HG02840 (cell line): Measurements from ENCODE around the gene TMEM255B.

ENCODE experiments used
- ATAC-seq: cut with Tn5 transposase; IDR thresholded peaks from one replicate; pipeline ENCODE4 v1.9.1; 2021; ENCODE audit warnings: mild to moderate bottlenecking, moderate library complexity, moderate number of reproducible peaks; ENCODE audit not compliant: unreplicated experiment, low FRiP score

The TMEM255B gene

DNA sequence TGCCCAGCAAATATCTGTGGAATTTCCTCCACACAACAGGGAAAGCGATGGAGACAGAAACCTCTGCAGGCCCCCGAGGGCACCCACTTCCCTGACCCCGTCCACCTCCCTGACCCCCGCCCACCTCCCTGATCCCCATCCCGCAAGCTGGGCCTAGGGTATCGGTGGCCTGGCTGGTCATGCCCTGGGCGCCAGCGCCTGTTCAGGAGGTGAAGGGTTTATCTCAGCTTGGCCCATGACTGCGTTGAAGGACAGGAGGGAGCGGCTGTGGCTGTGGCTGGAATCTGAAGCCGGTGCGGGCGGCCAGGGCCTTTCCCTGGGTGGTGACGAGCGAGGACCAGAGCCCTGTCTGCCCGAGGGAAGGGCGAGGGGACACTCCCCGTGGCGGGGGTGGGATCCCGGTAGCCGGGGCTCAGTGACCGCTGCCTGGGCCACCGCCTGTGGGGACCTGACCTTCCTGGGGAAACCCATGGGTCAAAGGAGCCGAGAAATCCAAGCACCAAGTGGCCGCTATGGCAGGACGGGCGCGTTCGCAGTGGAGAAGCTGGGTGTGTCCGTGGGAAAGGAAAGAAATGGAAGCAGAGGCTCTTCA, 84.1 kb downstream of the TMEM255B start:
- ATAC-seq, result no peak

DNA sequence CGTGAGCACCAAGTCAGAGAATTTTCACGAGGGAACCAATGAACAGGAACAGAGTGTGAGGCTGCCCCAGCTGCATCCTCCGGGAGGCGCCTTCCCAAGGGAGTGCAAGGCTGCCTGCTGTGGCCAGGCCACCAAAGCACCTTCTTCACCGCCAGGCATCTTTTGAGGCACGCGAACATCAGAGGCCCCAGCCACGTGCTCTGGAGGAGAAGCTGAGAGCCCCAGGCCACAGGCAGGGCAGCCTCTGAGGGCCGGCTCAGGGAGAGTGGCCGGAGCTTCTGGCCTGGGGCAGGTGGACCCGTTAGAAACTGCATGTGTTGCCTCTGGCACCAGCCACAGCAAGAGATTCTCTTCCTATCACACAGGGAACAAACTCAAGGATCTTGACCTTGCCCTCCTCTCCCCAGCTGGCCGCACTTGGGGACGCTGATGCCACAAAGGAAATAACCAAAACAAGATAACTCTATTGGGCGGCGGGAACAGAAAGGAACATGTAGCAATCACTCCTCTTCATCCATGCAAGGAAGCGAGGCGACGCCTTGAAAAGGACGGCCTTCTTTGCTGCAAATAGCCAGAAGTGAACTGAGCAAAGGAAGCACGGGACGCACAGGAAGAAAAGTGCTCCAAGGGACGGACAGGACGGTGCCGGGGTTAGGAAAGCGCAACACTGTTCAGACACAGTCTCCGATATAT, 85.0 kb downstream of the TMEM255B start:
- no peak for ATAC-seq

DNA sequence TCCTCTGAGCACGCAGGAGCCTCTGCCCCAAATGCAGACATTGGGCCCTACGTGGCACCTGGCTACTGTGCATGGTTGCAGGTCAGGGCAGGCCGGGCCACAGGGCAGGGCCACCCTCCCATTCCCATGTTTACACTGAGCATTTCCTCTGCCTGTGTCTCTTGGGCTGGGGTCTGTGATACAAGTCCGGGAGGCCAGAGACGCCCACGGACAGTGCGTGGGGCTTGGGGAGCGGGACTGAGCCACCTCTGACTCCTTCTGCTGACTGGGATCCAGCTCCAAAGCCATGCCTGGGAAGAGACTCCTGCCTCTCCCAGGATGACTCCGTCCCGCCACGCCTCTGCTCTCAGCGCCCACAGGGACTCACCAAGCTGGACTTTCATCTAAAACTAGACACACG, 86.0 kb downstream of the TMEM255B start:
- ATAC-seq, result no peak

DNA sequence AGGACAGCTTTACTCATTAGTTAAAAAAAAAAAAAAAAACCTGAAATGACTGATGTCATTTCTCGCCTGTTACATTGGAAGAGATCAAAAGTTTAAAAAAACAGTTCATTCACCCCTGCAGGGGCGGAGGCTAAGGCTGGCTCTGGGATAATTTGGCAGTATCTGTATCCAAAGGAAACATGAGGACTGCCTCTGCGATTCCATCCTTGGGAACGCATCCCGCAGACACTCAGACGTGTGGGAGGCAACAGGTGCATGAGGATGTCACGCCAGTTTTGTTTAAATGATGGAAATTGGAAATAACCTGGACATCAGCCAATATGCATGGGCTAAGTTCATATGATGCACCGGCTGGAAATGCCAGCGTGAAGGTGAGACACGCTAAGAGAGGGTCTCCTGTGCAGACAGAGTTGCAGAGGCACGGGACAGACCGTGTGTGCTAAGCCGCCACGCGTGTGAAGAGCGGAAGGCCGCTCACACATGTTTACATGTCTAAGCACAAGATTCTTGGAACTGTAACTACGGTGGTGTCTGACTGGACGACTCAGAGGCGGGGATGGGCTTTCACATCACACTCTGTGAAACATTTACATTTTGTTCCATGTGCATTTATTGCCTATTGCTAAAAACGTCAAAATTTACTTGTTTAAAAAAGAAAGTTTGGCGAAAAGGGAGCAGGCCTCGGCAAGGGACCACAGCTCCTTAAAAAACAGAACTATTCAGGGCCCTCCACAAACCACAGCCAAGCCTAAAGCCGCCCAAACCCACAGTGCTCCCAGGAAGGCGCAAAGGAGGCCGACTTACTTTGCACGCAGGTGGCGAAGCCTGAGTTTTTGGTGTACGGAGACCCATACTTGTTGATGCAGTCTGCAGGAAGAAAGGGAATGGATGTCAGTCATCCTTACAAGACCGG, 87.0 kb downstream of the TMEM255B start:
- no peak for ATAC-seq

DNA sequence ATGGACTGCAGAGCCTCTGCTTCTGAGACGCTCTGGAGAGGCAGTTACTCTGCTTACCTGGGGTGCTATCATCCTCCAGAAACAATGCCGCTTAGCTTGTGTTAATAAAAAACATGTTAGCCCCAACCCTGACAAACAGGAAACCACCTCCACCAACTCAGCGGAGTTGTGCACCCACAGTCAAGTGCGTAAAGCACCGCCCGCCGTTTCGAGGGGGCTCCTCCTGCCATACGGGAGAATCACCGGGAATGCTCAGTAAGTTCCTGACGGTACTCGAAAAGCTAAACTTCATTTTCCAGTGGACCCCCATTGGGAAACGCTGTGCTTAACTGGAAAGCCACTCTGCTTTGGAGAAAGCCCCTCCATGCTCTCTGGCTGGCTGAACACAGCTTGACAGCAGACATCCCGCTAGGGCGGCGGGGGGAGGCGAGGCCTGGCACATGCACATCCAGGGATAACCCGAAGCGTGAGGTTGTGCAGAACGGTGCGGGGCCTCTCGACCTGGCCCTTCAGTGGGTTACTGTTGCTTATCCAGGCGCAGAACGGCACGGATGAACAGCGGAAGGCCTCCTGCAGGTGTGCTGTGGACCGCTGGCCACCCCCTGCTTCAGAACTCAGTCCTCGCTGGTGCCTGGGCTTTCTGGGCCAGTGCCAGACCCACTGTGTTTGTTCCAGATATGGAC, 87.8 kb downstream of the TMEM255B start:
- no peak for ATAC-seq

DNA sequence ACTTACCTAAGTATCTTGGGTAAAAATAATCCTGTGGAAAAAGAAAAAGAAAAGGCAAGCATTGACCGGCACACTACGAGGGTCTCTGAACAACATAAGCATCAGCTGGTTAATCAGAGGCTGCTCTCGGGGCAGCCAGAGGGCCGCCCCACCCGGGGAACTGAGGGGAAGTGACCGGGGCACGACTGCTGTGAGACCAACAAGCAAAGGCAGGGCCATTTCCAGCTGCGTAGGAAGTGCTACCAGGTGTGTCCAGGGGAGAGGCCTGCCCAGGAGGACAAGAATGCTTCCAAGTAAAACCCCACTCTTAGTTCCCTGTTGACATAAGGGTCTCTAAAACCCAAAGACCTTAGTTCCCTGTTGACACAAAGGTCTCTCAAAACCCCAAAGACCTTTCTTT, 89.0 kb downstream of the TMEM255B start:
- no peak for ATAC-seq

DNA sequence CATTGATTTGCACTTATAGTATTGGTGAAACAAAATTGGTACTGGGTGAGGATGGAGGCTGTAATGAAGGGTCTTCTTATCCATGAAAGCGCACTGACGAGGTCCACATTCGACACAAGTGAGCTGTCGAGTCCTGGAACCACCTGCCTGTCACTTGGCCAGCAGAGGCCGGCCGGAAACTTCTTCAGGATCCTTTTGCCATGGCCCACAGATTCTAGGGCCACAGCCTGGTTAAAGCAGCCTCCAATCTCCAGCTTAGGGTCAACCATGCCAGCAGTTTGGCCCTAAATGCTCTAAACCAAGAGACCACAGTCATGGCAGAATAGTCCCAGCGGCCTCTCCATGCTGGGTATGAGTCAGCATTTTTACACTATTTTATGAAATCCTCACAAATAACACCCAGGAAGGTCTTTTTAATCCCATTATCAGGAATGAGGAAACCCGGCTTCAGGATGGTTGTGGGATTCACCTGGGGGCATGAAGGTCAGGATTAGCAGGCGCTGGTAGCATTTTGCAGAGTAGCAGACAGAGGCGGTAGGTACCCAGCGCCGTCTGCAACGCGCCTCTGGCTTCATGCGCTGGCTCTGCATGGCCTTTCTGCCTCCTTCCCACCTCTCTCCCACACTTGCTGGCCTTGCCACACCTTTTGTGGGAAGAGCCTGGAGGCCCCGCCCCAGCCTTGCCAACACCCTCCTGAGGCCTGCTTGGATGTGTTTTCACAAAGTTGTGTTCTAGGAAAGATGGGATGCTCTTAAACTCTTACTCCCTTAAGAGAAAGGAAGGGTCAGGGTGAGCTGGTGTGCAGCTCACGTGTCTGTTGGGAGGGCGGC, 89.6 kb downstream of the TMEM255B start:
- no peak for ATAC-seq

DNA sequence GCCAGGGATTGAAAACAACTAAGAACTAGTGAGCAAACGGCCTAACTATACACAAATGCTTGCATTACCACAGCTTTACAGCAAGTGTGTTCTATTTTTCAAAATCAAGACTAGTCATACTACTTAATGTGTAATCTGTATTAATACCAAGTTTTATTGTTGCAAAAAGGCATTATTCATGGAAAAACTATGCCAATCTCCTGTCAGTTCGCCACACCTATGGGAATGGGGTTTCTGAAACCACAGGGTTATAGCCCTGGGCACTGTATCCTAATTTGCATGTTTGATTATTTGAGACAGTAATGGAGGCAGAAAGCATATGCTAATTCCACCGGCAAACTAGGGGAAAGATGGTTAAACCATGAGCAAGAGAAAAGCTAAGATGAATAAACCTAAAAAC, 90.5 kb downstream of the TMEM255B start:
- no peak for ATAC-seq

DNA sequence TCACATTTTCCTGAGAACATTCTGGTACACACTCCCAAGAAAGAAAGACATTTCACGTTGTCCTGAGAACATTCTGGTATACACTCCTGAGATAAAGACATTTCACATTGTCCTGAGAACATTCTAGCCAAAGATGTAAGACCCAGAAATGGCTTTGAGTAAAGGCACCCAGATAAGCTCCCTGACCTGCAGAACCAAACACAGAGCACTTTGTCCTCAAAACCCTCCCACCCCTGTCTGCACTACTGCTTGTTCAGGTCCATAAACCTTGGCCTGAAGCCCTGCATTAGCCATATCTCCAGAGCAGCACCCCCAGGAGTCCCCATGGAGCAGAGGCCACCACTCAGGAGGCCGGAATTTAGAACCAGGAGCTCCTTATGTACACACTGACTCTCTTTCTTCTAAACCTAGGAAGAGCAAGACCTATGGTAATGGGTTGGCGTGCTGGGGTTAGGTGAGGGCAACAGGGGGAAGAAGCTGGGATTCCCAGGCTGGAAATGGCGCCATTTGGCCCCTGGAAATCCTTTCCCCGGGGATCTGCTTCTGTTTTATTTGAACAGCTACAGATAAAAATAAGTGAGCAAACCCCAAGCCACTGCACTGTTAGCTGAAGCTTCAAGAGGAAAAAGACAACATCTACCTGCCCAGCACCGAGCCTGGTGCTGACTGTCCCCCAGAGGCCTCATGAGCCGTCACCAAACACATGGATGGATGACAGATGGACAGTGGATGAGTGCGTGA, 91.1 kb downstream of the TMEM255B start:
- no peak for ATAC-seq

DNA sequence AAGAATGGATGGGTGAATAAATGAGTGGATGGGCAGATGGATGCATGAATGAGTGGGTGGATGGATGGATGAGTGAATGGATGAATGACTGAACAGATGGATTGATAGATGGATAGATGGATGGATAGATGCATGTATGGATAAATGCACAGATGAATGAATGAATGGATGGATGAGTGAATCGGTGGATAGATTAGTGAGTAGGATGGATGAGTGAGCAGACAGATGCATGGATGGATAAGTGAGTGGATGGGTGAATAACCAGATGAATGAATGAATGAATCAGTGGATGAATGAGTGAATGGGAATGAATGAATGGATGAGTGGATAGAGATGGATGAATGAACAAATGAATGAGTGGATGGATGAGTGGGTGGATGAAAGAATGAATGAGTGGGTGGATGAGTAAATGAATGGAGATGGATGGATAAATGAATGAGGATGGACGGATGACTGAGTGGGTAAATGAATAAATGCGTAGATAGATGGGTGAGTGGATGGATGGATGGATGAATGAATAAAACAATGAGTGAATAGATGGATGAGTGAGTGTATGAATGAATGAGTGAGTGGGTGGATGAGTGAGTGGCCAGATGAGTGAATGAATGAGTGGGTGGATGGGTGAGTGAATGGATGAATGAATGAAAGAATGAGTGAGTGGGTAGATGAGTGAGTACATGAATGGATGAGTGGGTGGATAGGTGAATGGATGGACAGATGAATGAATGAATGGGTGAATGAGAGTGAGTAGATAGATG, 91.9 kb downstream of the TMEM255B start:
- ATAC-seq, result no peak

DNA sequence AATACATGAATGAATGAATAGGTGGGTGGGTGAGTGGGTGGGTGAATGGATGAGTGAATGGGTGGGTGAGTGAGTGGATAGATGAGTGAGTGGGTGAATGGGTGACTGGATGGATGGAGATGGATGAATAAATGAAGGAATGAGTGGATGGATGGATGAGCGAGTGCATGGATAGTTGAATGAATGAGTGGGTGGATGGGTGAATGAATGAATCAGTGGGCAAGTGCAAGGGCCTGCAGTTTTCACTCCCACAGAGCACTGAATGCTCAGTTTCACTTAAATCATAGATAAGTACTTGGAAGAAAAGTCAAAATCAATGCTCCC, 92.4 kb downstream of the TMEM255B start:
- ATAC-seq, result no peak

DNA sequence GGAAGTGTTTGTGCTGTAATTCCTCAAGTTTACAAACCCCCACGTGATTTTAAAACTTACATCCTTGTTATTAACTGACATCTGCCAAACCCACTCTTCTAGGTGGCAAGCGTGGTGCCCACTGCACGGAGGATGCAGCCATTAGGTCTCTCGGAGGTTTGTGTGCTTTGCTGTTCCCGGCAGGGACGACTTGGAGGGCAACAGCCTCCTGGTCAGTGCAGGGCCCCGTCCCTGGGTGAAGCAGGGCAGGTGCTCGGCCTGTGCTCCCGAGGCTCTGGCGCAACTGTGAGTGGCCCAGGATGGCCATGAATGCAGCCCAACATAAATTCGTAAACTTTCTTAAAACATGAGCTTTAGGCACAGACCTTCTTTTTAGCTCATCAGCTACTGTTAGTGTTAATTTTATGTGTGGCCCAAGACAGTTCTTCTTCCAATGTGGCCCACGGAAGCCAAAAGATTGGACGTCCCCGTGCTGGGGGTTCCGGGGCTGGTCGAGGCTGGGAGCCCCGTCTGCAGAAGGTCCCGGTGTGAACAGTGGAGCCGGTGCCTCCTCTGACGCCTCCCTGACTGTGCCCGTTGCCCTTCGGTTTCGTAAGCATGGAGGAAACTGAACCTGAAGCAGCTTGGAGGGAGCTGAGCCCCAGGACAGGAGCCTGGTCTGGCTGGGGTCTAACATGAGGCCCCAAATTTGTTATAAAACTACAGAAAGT, 93.0 kb downstream of the TMEM255B start:
- ATAC-seq, result no peak

DNA sequence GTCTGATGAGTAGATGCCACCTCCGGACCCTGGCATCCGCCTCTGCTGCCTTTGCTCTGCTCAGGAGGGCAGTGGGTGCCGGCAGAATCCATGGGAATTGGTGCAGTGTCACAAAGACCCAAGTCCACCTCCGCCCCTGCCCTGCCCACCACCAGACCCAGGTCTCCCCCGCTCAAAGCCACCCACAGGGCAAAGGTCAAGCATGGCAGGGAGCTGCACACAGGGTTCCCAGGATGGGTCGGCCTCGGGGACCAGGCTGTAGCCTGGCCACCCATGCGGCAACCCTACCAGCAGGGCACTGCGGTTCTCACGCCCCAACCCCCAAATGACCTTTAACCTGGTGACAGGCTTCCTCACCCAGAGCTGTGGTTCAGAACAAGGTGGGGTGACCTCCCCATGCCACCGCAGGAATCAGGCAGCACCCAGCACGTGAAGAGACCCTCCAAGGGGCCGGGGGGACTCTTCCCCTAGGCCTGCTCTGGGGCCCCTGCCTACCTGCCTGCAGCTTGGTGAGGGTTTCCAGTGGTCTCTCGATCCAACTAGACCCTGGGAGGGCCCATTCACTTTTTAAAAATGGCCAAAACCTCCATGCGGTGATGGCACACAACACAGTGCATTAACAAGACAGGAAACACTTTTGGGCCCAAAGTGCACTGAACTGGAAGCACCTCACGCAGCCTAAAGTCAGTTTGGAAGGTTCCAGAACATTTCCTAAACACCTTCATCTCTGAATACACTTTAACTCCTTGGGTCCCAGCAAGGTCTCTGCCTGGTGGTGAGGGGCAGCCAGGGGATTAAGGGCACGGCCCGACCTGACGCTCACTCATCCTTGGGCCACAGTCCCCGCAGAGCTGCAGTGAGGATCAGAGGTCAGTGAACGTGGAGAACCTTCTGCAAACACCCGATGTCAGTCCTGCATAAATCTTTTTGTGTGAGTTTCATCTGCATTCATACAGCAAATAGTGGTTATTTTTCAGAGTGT, 93.8 kb downstream of the TMEM255B start:
- no peak for ATAC-seq

DNA sequence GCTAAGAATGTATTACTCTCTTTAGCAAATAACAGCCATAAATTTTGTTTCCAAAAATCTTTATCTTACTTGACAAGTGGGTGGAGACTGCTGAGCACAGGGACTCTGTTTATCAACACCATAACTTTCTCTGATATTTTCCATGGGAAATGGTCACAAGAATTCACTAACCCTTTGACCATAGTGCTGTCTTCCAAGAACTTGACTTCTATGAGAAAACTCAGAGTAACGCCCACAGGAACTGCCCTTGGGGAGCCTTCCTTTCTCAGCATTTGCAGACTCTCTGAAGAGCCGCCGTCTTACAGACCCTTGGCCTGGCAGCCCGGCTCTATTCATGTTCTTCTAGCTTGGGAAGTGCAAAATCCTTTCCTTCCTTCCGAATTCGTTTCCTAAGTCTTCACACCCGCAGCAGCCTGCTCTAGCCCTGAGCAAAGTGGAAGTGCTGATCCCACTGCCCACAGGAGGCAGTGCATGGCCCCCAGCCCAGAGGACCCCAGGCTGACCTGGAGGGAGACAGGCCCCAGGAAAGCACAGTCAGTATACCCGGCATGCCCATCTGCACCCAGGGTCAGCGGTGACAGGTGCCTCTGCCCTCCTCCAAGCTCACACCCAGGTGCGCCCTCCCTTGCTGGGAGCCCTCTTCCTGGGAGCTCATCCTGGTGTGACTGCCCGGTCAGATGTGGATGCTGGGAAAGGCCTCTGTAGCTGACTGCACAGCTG, 94.7 kb downstream of the TMEM255B start:
- no peak for ATAC-seq

DNA sequence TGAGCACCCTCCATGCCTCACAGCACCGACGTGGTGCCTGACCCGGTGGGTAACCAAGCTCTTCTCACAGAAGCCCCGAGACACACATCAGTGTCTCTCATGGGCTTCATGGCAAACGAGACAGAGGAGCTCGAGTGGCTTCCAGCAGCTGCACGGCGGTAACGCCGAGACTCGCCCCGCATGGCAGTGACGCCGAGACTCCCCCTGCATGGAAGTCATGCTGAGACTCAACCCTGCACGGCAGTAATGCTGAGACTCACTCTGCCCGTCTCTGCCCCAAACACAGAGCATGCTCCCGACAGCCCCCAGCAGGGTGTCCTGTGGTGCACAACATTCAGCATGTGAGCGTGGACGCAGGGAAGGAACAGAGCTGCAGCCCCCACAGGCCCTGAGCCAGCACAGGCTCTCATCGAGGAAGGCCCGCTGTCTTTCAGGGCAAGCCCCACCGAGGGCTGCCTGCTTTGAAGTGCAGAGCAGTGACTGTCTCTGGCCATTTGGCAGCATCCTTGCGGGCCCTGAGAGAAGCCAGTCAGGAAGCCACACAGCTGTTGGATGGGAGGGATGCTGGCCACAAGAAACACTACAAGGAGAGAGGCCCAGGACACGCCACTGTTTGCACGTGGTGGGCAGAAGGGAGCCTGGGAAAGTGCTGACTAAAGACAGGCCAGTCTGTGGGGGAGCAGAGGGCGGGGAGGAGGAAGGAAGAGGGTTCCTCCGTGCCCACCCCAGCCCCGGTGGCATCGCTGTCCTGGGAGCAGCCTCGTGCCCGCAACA, 95.4 kb downstream of the TMEM255B start:
- no peak for ATAC-seq
